Activated CD8-positive, alpha-beta T cell treated with anti-CD3 and anti-CD28 coated beads, Interleukin-2, amount 10 ng/mL, durations not matched to agents 7 days and 5 days (primary cell): ENCODE data around the gene MMP21. TPM values are rescaled to one million over a fixed set of nuclear protein-coding genes. Genes with fewer than 3 reads are reported as not detected.

Experiments
- ATAC-seq: fragments of 150-1000 bp; cut with Tn5 transposase; one replicate; pipeline ENCODE4 v1.10.0; 2021; ENCODE audit warnings: moderate library complexity
- CTCF ChIA-PET: fragments of 350-600 bp; sonication (Branson Sonifier 250); formaldehyde crosslinking; loops from one replicate; lab custom pipeline; 2021; ENCODE audit warnings: antibody characterized with exemption; lab: Charles Lee
- POLR2A ChIA-PET: fragments of 350-600 bp; sonication (Branson Sonifier 250); formaldehyde crosslinking; loops from one replicate; lab custom pipeline; 2021; ENCODE audit warnings: antibody characterized with exemption; lab: Charles Lee
- DNase-seq: peaks from one replicate; pipeline ENCODE4 v3.0.0-alpha.2; 2020
- H3K27ac Mint-ChIP-seq: one replicate; pipeline ENCODE4 v1.8.0; 2021; ENCODE audit warnings: mild to moderate bottlenecking, mixed read lengths
- H3K27me3 Mint-ChIP-seq: one replicate; pipeline ENCODE4 v1.8.0; 2021; ENCODE audit warnings: low read depth, mixed read lengths
- H3K36me3 Mint-ChIP-seq: one replicate; pipeline ENCODE4 v1.8.0; 2021; ENCODE audit warnings: low read depth, mixed read lengths
- H3K4me1 Mint-ChIP-seq: one replicate; pipeline ENCODE4 v1.8.0; 2021; ENCODE audit warnings: low read depth, mixed read lengths
- H3K4me3 Mint-ChIP-seq: one replicate; pipeline ENCODE4 v1.8.0; 2021; ENCODE audit warnings: mild to moderate bottlenecking, mixed read lengths
- H3K9me3 Mint-ChIP-seq: one replicate; pipeline ENCODE4 v1.8.0; 2022; ENCODE audit warnings: mixed read lengths; ENCODE audit not compliant: insufficient read depth
- total RNA-seq, 2 experiments: library from RNA; stranded (reverse); gene quantifications; one replicate each; pipeline ENCODE4 v1.2.3, GENCODE V29; 2021

MMP21 gene
- total RNA-seq, 2 experiments from 2014 or later = not detected

- H3K27ac Mint-ChIP-seq = no peak overlapping the region
- CTCF ChIA-PET = interaction anchor here (1.1 kb wide), 1 partner anchor 22 kb away, joined by 3 read pairs; no protein-coding TSS in a partner anchor
- peaks cover 12% of the 10 kb centered on the region for H3K36me3 Mint-ChIP-seq
- no peaks in the 10 kb centered on the region for H3K27me3 Mint-ChIP-seq
- peaks cover 24% of the 10 kb centered on the region for H3K4me1 Mint-ChIP-seq
- ATAC-seq = no peak
- no peak overlapping the region for H3K4me3 Mint-ChIP-seq
- no peaks in the 10 kb centered on the region for H3K9me3 Mint-ChIP-seq
- POLR2A ChIA-PET = no interaction called here
- DNase-seq = no peak
Measured at GRCh38 chr10:125785791-125786190, 10.2 kb upstream of the MMP21 start.

- Mint-ChIP-seq H3K9me3 (no peaks in the 10 kb centered on the region), H3K4me3 (no peak overlapping the region), H3K4me1 (peaks cover 19% of the 10 kb centered on the region), H3K36me3 (peaks cover 7% of the 10 kb centered on the region), H3K27me3 (no peaks in the 10 kb centered on the region), H3K27ac (no peak overlapping the region)
- ChIA-PET CTCF (no interaction called here), POLR2A (no interaction called here)
- ATAC-seq (no peak), DNase-seq (no peak)
Measured at GRCh38 chr10:125783957-125784356, 8.3 kb upstream of the MMP21 start.

DNA sequence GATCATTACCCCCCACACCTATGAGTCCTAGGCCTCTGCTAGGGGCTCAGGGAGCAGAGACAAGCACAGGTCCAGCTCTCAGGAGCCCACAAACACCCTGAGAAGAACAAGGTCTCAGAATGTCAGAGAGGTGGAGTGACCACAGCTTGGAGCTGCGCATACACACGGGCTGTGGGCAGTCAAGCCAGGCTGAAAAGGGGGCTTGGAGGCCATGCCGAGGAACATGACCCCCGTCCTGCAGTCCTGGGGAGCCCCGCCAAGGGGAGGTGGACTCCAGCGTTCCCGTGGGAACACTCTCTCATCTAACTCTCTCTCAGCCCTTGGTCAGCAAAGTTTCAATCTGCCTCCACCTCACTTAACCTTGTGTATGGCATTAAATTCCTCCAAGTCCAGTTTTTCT is 7.8 kb upstream of the MMP21 start:
- ChIA-PET CTCF (interaction anchor here (0.7 kb wide), 1 partner anchor 937 kb away, joined by 3 read pairs; no protein-coding TSS in a partner anchor), POLR2A (no interaction called here)
- Mint-ChIP-seq H3K27me3 (no peaks in the 10 kb centered on the region), H3K9me3 (no peaks in the 10 kb centered on the region), H3K4me1 (peaks cover 14% of the 10 kb centered on the region), H3K36me3 (peaks cover 3% of the 10 kb centered on the region), H3K4me3 (no peak overlapping the region), H3K27ac (no peak overlapping the region)
- DNase-seq (no peak), ATAC-seq (no peak)

GRCh38 chr10:125782616-125783015 is 7.0 kb upstream of the MMP21 start:
- peaks cover 6% of the 10 kb centered on the region for H3K4me1 Mint-ChIP-seq
- no peak overlapping the region for H3K27ac Mint-ChIP-seq
- DNase-seq (no peak), ATAC-seq (no peak)
- no peaks in the 10 kb centered on the region for H3K27me3 Mint-ChIP-seq
- H3K36me3 Mint-ChIP-seq = peaks cover 2% of the 10 kb centered on the region
- ChIA-PET CTCF (no interaction called here), POLR2A (no interaction called here)
- H3K4me3 Mint-ChIP-seq = no peak overlapping the region
- H3K9me3 Mint-ChIP-seq = no peaks in the 10 kb centered on the region

- Mint-ChIP-seq H3K4me1 (peaks cover under 1% of the 10 kb centered on the region), H3K4me3 (no peak overlapping the region), H3K9me3 (no peaks in the 10 kb centered on the region), H3K27me3 (no peaks in the 10 kb centered on the region), H3K27ac (no peak overlapping the region), H3K36me3 (peaks cover under 1% of the 10 kb centered on the region)
- ChIA-PET CTCF (no interaction called here), POLR2A (no interaction called here)
- no peak for ATAC-seq
- DNase-seq = no peak
Measured at GRCh38 chr10:125782054-125782453, 6.4 kb upstream of the MMP21 start.

DNA sequence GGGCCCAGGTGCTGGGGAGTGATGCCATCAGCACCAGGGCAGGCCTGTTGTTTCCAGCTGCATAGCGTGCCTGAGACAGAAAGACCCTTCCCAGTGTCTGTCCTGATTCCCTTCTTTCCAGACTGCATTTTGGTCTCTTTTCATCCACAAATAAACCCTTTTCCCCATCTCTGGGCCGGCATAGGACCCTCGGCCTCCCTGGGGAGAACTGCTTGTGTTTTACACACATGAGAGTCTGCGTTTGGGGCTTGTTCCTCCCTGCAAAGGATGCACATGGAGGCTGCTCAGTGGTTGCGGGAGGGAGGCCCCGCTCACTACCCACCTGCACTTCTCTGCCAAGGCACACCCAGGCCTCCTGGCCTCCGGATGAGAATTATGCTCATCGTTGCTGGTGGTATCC is 5.8 kb upstream of the MMP21 start:
- Mint-ChIP-seq H3K4me1 (no peaks in the 10 kb centered on the region), H3K4me3 (no peak overlapping the region), H3K9me3 (no peaks in the 10 kb centered on the region), H3K27ac (no peak overlapping the region), H3K36me3 (no peaks in the 10 kb centered on the region), H3K27me3 (no peaks in the 10 kb centered on the region)
- POLR2A ChIA-PET = no interaction called here
- DNase-seq (no peak), ATAC-seq (no peak)
- CTCF ChIA-PET = no interaction called here

GRCh38 chr10:125779403-125780327 is 4.0 kb upstream of the MMP21 start:
- Mint-ChIP-seq H3K27ac (no peak overlapping the region), H3K4me1 (no peaks in the 10 kb centered on the region), H3K36me3 (no peaks in the 10 kb centered on the region), H3K27me3 (no peaks in the 10 kb centered on the region), H3K4me3 (no peak overlapping the region), H3K9me3 (no peaks in the 10 kb centered on the region)
- ChIA-PET POLR2A (no interaction called here), CTCF (interaction anchor here (1.8 kb wide), 1 partner anchor 28 kb away, joined by 3 read pairs; no protein-coding TSS in a partner anchor)
- ATAC-seq (no peak), DNase-seq (no peak)

- ATAC-seq = no peak
- no peak overlapping the region for H3K27ac Mint-ChIP-seq
- ChIA-PET POLR2A (no interaction called here), CTCF (no interaction called here)
- H3K27me3 Mint-ChIP-seq = no peaks in the 10 kb centered on the region
- no peaks in the 10 kb centered on the region for H3K4me1 Mint-ChIP-seq
- no peaks in the 10 kb centered on the region for H3K36me3 Mint-ChIP-seq
- no peak for DNase-seq
- H3K4me3 Mint-ChIP-seq = no peak overlapping the region
- H3K9me3 Mint-ChIP-seq = no peaks in the 10 kb centered on the region
Measured at GRCh38 chr10:125778556-125778955, 2.9 kb upstream of the MMP21 start.

DNA sequence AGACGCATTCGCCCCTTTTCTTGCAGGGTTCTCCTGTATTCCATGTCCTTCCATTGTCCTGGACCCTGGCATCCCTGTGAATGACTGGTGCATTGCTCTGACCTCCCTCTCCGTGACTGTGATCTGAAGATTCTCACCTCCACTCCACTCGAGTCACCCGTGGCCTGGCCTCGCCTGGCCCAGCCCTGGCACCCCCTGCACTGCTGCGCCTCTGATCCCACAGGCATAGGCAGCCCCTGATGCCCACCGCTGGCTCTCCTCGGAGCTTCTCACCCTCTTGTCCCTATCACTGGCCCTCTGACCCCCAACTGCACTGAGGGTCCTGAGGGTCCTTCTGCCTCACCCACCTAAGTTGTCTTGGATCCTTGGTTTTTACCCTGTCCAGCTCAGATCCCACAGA is 2.2 kb upstream of the MMP21 start:
- ChIA-PET POLR2A (no interaction called here), CTCF (no interaction called here)
- no peaks in the 10 kb centered on the region for H3K4me1 Mint-ChIP-seq
- ATAC-seq = no peak
- no peak for DNase-seq
- no peak overlapping the region for H3K4me3 Mint-ChIP-seq
- H3K27me3 Mint-ChIP-seq = no peaks in the 10 kb centered on the region
- no peak overlapping the region for H3K27ac Mint-ChIP-seq
- H3K36me3 Mint-ChIP-seq = no peaks in the 10 kb centered on the region
- H3K9me3 Mint-ChIP-seq = no peaks in the 10 kb centered on the region

DNA sequence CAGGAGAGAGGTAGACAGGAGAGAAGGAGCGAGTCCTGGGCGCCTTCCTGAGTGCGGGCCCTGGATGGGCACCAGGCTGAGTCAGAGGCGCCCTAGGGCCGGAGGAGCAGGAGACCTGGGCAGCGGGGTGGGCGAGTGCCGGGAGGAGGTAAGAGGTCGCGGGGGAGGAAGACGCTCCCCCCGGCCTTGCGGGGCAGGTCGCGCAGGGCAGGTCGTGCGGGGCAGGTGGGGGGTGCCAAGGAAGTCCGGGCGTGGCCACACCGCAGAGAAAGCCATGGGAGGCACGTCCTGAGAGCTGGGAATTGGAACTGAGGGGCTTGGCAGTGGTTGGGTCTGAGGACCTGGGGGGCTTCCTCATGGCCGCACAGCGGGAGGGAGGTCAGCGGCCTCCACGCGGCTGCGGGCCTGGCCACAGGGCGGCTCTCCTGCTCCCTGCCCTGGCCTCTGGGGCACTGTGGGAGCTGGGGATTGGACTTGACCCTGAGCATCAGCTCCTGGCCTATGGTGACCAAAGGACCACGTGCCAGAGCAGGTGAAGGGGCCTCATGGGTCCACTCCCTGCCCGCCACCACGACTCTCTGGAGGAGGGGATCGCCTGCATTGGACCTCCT is 935 bp downstream of the MMP21 start:
- ChIA-PET POLR2A (no interaction called here), CTCF (no interaction called here)
- ATAC-seq = no peak
- no peak for DNase-seq
- no peaks in the 10 kb centered on the region for H3K4me1 Mint-ChIP-seq
- H3K4me3 Mint-ChIP-seq = no peak overlapping the region
- no peaks in the 10 kb centered on the region for H3K36me3 Mint-ChIP-seq
- H3K27me3 Mint-ChIP-seq = no peaks in the 10 kb centered on the region
- no peaks in the 10 kb centered on the region for H3K9me3 Mint-ChIP-seq
- H3K27ac Mint-ChIP-seq = no peak overlapping the region

GRCh38 chr10:125773687-125774543 is 1.7 kb downstream of the MMP21 start:
- H3K9me3 Mint-ChIP-seq = no peaks in the 10 kb centered on the region
- H3K27me3 Mint-ChIP-seq = no peaks in the 10 kb centered on the region
- ATAC-seq (no peak), DNase-seq (no peak)
- POLR2A ChIA-PET = no interaction called here
- H3K36me3 Mint-ChIP-seq = no peaks in the 10 kb centered on the region
- no peak overlapping the region for H3K27ac Mint-ChIP-seq
- no peaks in the 10 kb centered on the region for H3K4me1 Mint-ChIP-seq
- CTCF ChIA-PET = no interaction called here
- no peak overlapping the region for H3K4me3 Mint-ChIP-seq

GRCh38 chr10:125772864-125773180 is 2.8 kb downstream of the MMP21 start:
- Mint-ChIP-seq H3K27ac (no peak overlapping the region), H3K4me3 (no peak overlapping the region), H3K4me1 (no peaks in the 10 kb centered on the region), H3K36me3 (no peaks in the 10 kb centered on the region), H3K9me3 (no peaks in the 10 kb centered on the region), H3K27me3 (no peaks in the 10 kb centered on the region)
- DNase-seq (no peak), ATAC-seq (no peak)
- CTCF ChIA-PET = no interaction called here
- POLR2A ChIA-PET = no interaction called here
